CD4-positive, alpha-beta T cell treated with Interferon gamma for 1 hour (primary cell): ENCODE data around the gene COPE.

Experiments
- DNase-seq: peaks from one replicate; pipeline ENCODE4 v3.0.0-alpha.2; 2020

COPE gene

DNA sequence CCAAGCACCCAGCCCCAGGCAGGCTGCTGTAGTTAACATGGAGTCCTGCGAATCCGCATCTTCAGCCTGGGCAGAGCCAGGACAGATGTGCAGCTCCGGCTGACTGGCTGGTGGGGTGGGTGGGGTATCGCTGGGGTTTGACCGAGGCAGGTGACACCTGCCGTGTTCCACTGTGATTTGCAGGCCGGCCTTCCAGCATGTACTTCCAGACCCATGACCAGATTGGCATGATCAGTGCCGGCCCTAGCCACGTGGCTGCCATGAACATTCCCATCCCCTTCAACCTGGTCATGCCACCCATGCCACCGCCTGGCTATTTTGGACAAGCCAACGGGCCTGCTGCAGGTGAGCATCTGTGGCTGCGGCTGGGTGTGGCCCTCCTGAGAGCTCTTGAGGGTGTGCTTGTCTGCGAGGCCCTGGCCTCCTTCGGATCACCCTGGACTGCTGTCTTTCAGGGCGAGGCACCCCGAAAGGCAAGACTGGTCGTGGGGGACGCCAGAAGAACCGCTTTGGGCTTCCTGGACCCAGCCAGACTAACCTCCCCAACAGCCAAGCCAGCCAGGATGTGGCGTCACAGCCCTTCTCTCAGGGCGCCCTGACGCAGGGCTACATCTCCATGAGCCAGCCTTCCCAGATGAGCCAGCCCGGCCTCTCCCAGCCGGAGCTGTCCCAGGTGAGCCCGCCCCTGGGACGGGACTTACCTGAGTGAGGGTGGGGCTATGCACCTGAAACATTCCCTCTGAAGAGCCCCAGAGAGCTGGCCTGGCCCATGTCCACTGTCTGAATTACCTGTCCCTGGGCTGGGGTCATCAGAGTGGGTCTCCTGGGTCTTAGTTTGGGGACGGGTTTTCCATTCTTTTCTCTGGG lies 53.8 kb downstream of the COPE start:
- DNase-seq, result no peak

DNA sequence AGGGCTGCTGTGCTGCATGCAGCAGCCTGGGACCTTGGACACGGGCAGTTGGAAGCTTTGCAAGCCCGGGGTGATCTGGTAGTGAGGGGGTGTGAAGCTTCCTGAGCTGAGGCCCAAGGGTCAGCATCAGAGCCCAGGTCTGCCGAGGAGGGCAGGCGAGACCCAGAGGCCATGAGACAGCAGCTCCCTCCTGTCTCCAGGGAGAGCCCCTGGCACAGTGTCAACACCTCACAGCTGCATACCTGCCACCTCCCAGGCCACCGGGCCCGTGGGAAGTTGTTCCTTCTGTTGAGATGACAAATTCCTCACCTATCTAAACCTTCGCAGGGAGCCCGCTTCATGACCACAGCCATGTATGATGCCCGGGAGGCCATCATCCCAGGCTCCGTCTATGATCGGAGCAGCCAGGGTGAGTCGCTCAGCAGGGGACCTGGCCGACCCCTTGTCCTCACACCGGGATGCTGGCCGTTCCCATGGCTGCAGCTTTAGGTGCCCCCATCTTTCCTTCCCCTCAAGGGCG lies 55.3 kb downstream of the COPE start:
- no peak for DNase-seq

DNA sequence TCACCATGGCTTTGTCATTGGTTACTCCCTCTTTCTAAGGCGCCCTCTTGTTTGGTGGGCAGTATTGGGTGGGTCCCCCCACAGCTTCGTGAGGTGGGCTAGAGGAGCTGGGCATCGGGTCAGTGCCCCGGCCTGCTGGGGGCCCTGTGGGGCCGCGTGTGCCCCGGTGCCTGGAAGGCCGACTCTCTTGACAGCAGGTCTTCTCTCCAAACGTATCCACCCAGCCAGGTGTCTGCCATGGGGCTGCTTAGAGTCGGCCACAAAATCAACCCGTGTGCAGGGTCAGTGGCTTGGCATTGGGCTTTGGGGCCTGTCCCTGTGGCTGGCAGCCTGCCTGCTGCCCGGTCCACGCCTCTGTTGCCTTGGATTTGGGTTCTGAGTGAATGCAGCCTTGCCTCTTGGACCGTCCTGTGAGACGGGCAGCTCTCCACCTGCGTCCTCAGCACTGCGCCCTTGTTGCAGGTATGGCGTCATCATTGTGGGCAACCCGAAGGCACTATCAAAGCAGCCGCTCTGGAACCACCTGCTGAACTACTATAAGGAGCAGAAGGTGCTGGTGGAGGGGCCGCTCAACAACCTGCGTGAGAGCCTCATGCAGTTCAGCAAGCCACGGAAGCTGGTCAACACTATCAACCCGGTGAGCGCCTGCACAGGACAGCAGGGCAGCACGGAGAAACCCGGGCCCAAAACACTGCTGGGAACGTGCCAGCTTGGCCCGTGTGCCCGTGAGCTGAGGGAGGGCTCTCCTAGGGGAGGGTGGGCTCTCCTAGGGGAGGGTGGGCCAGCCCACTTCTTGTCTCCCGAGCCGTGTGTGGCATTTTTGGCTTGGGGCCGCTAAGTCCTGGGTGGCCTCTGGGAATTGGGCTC lies 56.0 kb downstream of the COPE start:
- no peak for DNase-seq

DNA sequence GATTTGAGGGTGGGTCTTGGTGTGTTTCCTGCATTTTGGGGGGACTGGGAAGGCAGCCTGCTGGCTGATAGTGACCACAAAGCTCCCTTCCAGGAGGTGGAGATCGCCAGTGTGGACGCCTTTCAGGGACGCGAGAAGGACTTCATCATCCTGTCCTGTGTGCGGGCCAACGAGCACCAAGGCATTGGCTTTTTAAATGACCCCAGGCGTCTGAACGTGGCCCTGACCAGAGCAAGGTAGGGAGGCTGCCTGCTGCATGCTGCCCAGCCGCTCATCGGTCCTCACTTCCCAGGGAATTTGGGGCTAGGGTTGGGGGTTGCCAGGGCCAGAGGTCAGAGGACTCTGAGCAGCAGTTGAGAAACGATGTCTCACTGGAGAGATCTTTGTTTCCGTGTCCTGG lies 57.3 kb downstream of the COPE start:
- DNase-seq, result no peak

DNA sequence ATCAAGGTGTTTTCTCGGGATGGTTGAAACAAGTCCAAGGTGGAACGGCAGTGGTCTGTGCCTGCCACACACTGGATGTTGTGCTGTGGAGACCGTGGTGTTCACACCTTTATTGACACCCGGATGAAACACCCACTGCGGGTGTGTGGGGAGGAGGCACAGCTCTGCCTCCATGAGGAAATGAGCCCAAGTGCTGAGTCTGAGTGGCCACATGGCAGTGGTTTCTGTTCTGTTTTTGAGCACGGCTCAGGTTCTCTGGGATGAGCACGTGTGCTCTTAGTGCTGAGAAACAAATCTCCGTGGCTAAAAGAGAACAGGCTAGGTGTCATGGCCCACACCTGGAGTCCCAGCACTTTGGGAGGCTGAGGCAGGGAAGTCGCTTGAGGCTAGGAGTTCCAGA lies 58.0 kb downstream of the COPE start:
- no peak for DNase-seq

DNA sequence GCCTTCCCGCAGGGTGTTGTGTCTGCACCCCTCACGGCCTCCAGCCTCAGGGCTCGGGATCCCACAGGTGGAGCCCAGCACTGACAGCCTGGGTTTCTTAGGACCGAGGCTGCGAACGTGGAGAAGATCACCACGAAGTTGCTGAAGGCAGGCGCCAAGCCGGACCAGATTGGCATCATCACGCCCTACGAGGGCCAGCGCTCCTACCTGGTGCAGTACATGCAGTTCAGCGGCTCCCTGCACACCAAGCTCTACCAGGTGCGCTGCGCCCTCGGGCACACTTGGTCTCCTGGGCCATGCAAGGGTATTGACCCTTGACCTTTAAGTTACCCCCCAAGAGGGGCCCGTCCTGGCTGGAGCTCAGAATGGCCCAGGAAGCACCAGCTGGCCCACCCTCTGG lies 58.5 kb downstream of the COPE start:
- no peak for DNase-seq

DNA sequence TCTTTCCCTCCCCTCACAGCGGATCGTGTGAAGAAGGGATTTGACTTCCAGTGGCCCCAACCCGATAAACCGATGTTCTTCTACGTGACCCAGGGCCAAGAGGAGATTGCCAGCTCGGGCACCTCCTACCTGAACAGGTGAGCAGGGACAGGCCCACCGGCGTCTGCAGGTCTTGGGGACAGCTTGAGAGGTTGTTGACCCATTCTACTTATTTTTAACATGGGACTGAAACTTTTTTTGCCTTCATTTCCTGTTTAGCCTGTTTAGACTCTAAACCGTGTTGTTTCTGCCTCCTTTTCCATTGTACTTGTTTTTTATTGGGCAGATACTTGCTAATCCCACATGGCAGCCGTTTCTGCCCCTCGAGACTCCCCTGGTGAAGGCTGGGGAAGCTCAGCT lies 58.9 kb downstream of the COPE start:
- DNase-seq, result no peak

DNA sequence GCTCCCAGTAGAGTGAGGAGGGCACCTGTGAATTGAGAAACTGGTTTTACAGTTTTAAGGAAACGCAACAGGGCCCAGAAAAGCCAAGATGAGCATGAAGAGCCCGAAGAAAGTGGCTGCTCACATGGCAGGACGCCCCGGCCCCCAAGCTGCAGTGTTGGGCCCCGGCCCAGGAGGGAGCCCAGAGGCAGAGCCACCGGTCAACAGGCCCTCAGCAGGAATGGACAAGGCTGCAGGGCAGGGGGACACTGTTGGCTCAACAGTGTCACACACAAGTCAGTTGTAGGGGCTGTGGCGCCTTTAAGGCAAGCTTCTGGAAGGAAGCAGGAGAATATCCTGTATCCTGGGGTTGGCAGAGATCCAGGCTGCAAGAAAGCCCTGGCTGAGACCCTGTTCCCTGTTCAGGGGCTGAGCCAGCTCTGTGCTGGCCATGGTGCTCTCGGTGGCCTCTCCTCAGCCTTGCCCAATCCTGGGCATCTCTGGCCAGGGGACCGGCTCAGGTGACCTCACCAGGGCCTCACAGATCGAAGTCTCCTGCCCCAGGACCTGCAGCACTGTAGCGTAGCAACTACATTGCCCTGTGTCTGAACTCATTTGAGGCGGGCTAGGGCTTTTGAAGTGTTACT lies 59.4 kb downstream of the COPE start:
- no peak for DNase-seq

DNA sequence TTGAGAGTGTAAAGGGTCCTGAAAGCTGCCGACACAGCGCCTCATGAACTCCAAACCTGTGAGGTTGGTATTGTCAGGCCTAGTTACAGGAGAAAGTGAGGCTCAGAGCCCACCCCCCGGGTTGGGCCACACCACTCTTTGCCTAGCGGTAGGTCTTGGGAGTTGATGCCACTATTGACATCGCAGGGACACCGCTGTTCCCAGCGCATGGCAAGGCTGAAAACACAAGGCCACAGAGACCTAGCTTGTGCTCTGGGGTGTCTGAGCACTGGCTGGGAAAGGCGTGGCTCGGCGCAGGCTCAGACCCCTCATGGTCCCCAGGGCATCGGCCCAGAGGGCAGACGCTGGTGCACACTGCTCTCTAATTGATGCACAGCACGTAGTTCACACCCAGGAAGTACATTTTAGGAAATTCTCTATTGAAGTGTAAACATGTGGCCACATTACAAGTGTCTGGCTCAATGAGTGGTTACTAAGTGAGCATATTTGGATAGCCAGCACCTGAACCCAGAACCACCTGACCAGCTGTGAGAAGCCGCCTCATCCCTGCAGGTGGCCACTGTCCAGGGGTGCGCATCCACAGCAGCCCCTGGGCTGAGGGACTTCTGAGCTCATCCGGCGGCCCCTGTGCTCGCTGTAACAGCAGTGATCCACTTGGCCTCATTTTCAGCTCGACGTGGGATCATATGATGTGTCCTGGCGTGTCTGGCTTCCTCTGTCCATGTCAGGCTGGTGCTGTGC lies 60.1 kb downstream of the COPE start:
- no peak for DNase-seq

DNA sequence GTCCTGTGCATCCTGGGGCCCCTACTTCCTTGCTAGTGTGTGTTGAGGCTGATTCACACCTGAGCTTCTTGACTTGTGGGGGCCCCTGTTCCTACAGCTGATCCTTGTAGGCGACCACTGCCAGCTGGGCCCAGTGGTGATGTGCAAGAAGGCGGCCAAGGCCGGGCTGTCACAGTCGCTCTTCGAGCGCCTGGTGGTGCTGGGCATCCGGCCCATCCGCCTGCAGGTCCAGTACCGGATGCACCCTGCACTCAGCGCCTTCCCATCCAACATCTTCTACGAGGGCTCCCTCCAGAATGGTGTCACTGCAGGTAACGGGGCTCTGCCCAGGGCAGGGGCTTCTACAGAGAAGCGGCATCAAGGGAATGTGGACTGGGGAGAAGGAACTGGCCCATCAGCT lies 62.0 kb downstream of the COPE start:
- no peak for DNase-seq

DNA sequence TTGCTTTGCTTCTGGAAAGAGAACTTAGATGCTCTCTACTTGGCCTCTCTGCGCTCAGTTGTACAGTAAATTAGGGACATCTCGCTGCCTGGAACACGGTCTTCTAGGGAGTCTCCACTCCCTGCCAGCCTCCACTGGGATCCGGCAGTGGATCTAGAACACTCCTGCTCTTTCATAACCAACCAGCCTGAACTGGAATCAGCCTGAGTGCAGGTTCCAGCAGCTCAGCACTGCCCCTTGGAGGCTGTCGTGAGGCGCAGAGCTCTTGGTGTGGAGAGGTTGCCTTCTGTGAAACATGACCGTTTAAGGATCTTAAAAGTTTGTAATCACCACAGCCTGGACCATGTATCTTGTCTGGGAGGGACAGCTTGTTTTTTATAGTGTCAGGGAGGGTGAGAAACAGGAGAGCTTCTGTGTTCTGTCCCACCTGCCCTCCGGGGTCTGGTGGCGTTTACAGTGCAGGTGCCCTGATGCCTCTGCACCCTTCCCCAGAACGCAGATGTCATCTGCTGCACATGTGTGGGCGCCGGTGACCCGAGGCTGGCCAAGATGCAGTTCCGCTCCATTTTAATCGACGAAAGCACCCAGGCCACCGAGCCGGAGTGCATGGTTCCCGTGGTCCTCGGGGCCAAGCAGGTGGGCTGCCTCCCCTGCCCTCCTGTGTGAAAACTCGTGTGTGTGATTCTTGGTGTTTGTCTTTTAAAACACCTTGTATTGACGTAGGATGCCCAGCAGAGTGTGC lies 62.6 kb downstream of the COPE start:
- DNase-seq, result no peak

DNA sequence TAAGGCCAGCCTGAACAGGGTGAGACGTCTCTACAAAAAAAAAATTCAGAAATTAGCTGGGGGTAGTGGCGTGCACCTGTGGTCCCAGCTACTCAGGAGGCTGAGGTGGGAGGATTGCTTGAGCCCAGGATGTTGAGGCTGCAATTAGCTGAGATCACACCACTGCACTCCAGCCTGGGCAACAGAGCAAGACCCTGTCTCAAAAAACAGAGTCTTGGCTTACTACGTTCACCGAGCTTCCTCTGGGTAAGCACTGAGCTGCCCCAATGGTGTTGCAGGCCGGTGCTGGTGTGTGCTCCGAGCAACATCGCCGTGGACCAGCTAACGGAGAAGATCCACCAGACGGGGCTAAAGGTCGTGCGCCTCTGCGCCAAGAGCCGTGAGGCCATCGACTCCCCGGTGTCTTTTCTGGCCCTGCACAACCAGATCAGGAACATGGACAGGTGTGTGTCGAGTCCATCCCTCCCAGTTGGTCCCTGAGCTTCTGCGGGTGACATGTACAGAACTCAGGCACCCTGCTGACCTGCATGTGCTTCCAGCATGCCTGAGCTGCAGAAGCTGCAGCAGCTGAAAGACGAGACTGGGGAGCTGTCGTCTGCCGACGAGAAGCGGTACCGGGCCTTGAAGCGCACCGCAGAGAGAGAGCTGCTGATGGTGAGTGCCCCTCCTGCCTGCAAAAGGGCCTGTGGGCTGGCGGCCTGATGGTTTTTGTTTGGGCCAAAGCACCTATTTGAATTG lies 63.4 kb downstream of the COPE start:
- no peak for DNase-seq

DNA sequence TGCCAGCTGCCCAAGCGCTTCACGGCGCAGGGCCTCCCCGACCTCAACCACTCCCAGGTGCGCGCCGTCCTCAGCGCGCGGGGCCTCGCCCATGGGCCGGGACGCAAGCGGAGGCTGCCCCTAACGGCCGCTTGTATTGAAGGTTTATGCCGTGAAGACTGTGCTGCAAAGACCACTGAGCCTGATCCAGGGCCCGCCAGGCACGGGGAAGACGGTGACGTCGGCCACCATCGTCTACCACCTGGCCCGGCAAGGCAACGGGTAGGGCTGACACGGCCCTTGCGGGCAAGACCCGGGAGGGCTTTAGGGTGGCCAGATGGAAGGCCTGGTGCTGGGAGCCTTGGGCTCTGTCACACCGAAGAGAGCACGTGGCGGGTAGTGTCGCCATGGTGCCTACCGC lies 64.2 kb downstream of the COPE start:
- DNase-seq, result no peak

DNA sequence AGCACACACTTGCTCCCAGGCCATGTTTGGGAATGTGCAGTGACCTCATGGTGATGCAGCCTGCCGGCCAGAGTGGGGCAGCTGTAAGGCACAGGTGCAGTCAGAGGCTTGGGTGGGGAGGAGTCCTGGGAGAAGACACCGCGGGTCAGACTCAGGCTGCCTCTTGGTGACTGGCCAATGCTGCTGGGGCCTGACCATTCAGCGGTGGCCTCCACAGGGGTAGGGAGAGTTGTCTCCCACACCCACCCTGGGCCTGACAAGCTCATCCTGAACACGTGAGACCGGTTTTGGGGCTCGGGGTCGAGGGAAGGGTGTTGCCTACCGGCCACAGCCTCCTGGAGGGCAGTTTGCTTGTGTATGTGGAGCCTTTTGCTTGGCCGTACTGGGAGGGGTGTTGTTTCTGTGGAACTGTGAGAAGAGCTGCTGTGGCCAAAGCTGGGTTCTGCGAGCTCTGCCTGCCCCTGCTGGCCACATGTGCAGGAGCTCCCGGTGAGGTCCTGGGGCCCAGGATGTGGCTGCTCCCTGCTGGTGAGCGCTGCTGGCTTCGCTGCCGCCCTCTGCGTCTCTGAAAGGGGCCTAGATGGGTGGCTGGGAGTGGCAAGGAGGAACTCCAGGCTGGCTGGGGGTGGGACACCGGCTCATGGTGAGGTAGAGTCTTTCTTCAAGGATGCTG lies 65.3 kb downstream of the COPE start:
- DNase-seq, result no peak

DNA sequence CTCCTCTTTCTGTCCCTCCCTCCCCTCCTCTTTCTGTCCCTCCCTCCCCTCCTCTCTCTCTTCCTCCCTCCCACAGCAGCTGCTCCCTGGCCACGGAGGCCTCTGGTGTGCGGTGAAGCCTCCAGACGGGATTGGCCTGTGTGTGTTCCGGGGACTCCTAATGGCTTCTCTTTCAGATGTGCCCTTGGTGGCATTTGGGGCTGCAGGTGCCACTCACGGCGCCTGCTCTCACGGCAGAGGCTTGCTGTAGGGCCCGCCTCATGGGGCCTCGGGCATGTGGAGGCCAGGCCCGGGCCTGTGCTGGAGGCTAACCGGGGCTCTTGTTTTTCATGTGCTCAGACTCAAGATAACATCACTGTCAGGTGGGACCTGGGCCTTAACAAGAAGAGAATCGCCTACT lies 66.5 kb downstream of the COPE start:
- DNase-seq, result no peak

DNA sequence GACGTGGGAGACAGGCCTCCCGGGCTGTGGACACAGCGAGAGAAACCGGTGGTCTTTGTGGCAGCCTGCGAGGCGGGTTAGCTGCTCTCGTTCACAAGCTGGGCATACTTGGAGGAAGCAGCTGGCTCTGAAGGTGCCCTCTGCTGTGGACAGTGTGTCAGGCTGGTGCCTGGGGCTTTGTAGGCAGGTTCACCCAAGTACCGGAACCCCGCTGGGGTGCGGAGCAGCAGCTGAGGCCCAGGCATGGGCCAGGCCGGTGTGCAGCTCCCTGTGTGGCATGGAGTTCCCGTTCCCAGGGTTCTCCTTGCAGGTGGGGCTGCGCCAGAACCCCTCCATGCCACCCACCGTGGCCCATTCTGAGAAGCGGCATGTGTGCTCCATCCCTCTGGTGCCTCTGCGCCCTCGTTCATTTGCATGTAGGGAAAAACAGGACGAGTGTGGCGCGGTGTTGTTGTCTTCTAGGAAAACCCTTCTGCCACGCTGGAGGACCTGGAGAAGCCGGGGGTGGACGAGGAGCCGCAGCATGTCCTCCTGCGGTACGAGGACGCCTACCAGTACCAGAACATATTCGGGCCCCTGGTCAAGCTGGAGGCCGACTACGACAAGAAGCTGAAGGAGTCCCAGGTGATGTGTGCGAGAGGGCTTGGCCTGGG lies 67.4 kb downstream of the COPE start:
- DNase-seq, result no peak

DNA sequence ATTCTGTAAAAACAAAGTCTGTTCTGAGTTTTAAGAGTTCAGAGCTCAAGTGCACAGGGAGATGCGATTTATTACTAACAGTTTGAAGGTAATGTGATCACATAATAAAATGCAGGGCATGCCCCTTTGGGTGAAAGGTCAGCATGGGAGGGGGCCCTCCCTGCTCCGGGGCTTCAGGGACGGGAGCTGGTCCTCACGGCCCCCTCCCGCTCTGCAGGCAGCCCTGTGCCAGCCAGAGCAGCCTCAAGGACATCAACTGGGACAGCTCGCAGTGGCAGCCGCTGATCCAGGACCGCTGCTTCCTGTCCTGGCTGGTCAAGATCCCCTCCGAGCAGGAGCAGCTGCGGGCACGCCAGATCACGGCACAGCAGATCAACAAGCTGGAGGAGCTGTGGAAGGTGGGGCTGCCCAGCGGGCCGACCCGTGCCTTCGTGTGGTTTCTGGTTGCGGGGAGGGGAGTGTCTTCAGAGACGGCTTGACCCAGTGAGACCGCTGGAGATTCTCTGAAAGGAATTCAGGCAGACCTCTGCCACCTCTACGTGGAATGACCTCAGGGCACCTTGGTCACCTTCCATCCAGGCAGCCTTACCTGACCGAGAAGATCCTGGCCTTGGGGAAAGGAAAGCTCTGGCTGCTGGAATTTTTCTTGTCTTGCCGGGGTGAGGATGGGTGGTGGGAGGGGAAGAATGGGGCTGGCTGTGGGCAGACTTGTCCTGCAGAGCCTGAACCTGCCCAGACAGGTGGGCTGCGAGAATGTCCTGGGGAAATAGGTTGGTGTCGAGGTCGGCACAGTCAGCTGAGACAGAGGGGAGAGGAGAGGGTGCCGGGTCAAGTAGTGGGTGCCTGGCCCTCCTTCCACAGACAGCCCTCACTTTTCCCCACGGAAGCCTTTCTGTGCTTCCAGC lies 68.5 kb downstream of the COPE start:
- DNase-seq, result no peak

DNA sequence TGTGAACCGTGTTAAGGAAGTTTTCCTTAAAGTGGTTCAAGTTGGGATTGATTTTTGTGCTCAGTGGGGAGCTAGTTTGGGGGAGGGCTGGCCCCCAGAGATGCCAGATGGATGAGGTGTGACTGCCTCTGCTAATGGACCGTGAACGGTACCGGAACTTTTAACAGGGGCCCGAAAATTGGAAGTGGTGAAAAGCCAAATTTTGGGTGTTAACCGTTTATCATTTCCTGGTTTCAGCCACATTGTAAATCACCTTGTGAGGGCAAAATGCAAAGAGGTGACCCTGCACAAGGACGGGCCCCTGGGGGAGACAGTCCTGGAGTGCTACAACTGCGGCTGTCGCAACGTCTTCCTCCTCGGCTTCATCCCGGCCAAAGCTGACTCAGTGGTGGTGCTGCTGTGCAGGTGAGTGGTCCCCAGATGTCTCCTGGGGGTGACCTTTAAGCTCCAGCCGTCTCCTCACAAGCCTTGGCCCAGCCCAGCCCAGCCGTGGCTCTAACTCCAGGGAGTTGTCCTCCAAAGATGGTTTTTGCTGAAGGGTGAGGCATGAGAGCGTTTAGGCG lies 69.3 kb downstream of the COPE start:
- no peak for DNase-seq
